Nucleus accumbens (tissue), 56 donors: ENCODE data around the gene ADAM8.
A peak's percentile ranks its signal among the peaks of the same experiment; 100 is the strongest.
"Not testable (repeated sequence)": the region's sequence is repeated elsewhere in the genome, so short reads cannot be mapped to it uniquely, and the experiment has no call there.

Experiments
- DNase-seq, 56 donors: peaks; one replicate each; lab custom pipeline; 2025; lab: John Stamatoyannopoulos, UW

ADAM8 gene

GRCh38 chr10:133236401-133237240 is 40.0 kb downstream of the ADAM8 start:
- no peak for DNase-seq

DNA sequence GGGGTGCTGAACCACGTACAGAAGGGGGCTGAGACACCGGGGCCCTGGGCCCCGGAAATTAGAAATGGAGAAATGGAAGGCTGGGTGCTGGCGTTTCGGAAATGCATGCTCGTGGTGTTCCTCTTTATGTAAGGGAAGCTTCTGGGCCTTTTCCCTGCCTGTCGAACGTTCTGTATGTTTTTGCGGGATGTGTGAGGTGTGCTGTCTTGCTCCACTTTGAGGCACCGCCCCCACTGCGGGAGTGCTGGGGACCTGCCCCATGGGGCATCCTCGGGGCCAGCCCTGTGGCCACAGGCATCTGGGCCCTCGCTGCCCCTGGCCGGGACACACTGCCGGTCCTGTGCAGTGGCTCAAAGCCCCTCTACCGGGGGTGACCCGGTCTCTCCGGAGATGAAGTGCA is 40.7 kb downstream of the ADAM8 start:
- DNase-seq, result no peak

DNA sequence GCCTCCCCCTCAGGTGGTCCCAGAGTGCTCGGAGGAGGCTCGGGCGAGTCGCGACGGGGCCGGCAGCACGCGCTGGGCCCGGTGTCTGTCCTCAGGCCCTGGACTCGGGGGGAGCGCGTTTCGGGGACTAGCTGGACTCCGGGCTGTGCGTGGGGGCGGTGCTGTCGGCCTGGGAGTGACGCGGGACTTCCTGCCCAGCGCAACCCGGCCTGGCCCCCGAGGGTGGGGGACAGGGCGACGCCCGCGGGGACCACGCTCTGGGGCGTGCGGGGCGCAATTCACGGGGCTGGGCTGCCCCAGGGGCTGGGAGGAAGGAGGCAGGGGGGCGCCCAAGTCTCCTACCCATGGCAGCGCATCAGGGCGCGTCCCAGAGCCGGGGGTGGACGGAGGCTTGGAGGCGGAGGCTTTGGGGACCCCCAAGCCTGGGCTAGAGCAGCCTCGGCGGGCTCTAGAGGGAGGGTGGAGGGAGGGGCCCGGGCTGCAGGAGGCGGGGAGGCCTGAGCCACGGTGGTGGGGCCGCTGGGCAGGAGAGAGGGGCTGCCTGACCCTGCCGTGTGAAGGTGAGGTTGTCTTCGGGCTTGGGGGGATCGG is 41.3 kb downstream of the ADAM8 start:
- no peak for DNase-seq

DNA sequence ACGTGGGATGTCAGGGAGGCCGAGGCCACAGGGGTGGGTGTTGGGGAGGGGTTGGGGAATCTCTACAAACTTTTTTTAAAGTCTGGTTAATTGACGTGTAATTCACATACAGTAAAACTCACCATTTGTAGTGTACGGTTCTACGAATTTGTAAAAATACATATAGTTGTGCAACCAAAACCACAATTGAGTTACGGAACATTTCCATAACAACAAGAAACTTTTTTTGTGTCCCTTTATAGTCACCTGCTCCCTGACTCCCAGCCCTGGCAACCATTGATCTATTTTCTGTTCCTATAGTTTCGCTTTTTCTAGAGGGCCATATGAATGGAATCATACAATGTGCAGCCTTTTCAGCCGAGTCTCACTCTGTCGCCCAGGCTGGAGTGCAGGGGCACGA is 41.9 kb downstream of the ADAM8 start:
- not testable (repeated sequence) for DNase-seq

GRCh38 chr10:133231946-133232574 is 44.6 kb downstream of the ADAM8 start:
- no peak for DNase-seq

DNA sequence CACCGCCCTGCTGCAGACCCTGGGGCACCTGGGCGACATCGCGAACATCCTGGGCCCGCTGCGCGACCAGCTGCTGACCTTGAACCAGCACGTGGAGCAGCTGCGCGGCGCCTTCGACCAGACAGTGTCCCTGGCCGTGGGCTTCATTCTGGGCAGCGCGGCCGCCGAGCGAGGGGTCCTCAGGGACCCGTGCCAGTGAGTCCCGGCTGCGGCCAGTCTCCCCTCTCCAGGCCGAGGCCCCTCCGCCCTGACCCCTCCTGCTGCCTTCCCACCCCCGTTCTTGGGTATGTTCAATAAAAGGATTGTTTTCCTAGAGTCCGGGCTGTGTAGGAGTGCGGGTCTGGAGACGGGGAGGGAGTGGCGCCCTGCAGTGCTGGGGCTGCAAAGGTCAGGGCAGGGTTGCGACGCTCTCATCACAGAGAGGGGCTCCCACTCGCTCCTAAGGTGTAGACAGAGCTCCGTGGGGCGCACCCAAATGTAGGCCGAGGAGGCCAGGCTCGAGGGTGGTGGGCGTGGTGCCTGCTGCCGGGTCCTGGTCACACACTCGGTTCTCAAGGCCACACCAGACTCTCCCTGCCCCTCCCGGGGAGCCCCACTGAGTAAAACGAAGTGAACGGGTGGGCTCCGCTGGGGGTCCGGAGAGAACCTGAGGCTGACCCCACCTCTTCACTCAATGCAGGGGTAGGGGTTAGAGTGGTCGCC is 45.3 kb downstream of the ADAM8 start:
- DNase-seq, result no peak

DNA sequence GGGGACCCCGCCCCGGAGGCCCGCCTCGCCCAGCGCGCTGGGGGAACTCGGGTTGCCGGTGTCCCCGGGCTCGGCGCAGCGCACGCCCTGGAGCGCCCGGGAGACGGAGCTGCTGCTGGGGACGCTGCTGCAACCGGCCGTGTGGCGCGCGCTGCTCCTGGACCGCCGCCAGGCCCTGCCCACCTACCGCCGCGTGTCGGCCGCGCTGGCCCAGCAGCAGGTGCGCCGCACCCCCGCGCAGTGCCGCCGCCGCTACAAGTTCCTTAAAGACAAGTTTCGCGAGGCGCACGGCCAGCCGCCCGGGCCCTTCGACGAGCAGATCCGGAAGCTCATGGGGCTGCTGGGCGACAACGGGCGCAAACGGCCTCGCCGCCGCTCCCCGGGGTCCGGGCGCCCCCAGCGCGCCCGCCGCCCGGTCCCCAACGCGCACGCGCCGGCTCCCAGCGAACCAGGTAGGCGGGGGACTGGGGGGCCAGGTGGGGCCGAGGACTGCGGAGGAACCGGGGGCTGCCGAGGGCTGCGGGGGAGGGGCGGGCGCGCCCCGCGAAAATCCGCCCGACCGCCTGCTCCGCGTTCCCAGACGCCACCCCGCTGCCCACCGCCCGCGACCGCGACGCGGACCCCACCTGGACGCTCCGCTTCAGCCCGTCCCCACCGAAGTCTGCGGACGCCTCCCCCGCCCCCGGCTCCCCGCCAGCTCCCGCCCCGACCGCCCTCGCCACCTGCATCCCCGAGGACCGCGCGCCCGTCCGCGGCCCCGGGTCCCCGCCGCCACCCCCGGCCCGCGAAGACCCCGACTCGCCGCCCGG is 46.1 kb downstream of the ADAM8 start:
- no peak for DNase-seq

- DNase-seq, result peak in 1 of 56 donors; percentile 33
Observed at GRCh38 chr10:133230044-133230361, 46.7 kb downstream of the ADAM8 start, which contains the start of gene UTF1. UTF1 (plus strand) TSS chr10:133230217; CDS start chr10:133230289, 72 bp downstream.

DNA sequence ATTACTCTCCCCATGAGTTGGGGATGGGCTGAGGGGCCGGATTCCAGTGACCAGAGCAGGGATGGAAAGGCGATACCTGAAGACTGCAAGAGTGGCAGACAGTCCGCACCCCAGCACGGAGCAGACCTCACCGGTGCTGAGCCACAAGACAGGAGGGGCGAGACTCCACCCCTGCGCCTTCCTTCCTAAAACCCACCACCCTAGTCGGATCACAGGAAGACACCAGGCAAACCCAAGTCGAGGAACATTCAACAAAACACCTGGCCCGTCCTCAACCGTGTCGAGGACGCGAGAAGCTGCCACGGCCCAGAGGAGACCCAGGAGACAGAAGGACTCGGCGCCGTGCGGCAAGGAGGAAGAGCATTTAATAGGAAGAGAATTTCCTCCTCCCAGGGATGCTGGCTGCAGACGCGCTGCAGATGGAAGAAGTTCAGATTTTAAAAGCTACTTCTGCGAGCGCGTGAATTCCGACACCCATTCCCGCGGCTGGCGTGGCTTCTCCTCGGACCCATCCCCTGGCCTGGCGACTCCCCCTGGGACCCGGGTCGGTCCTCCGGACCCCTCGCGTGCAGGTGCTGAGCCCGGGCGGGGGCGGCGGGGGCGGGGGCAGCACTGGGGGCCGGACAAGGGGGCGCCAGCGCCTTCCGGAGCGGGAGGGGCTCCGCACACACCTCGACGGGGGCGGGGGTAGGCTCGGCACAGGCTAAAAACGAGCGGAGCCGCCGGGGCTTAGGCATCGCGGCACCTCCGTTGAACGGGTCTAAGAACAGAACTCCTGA is 47.2 kb downstream of the ADAM8 start:
- DNase-seq, result no peak

DNA sequence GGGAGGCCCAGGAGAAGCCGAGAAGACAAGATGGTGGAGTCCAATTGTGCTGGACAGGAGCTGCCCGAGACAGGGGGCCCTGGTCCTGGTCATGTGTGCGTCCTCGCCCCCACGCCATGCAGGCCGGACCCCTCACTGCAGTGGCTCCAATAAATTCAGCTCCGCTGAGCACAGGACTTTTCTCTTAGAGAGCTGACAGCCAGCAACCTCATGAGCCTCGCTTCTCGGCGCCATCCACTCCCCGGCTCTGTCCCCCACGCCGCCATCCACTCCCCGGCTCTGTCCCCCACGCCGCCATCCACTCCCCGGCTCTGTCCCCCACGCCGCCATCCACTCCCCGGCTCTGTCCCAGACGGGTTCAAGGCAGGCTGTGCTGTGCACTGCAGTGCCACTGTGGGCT is 49.4 kb downstream of the ADAM8 start:
- no peak for DNase-seq

- peak in 3 of 56 donors; percentile 12 to 22 (median 16) for DNase-seq
Observed at GRCh38 chr10:133226251-133226808, 50.3 kb downstream of the ADAM8 start.

GRCh38 chr10:133225707-133226191 is 50.9 kb downstream of the ADAM8 start:
- peak in 1 of 56 donors; percentile 46 for DNase-seq

- DNase-seq, result peak in 24 of 56 donors; percentile 6 to 67 (median 22)
Observed at GRCh38 chr10:133224756-133225372, 51.8 kb downstream of the ADAM8 start.

DNA sequence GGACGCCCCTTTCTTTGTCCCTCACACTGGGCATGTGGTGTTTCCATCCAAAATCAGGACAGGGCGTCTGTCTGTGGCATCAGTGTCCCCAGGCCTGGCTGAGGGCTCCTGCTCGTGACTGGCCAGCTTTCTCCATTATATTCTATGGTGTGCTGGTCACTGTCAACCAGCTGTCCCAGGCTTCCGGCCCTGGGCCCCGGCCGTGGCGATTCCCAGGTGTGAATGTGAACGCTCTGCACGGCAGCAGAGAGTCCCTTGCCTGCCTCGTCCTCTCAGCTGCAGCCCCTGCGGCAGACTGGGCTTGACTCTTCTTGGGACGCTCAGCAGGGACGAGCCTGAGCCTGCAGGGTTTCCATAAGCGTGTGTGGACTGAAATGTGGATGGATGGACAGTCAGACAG is 52.6 kb downstream of the ADAM8 start:
- no peak for DNase-seq

GRCh38 chr10:133221756-133222155 is 54.9 kb downstream of the ADAM8 start:
- not testable (repeated sequence) for DNase-seq

- DNase-seq, result no peak
Observed at GRCh38 chr10:133221331-133221730, 55.3 kb downstream of the ADAM8 start.

DNA sequence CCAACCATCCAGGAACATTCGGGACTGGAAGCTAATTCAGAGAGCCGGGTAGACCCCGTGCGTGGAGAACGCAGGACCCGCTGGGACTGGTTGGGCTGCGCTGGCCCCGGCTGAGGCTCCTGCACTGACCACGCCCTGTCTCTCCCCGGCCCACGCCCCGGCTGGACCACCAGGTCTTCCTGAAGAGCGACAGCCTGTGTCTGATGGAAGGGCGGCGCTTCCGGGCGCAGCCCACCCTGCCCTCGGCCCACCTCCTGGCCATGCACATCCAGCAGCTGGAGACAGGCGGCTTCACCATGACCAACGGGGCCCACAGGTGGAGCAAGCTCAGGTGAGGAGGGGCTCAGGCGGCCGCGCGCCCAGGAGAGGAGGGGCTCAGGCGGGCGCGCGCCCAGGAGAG is 56.9 kb downstream of the ADAM8 start:
- DNase-seq, result no peak

- DNase-seq, result no peak
Observed at GRCh38 chr10:133218891-133219290, 57.8 kb downstream of the ADAM8 start.
